Hematopoietic multipotent progenitor cell treated with erythropoietin and hydrocortisone succinate and interleukin-3 and kit ligand, for 8 days (in vitro differentiated cells): Measurements from ENCODE around the gene PAN3.
"Not testable (repeated sequence)": the region's sequence is repeated elsewhere in the genome, so short reads cannot be mapped to it uniquely, and the experiment has no call there.

Source experiments
- DNase-seq: peaks from one replicate; pipeline ENCODE4 v3.0.0-alpha.2; 2015

The PAN3 gene

GRCh38 chr13:28138756-28139470, 568 bp downstream of the PAN3 start:
- peak; percentile 90 for DNase-seq

GRCh38 chr13:28140433-28141125, 2.2 kb downstream of the PAN3 start:
- DNase-seq = no peak

- not testable (repeated sequence) for DNase-seq
Observed at GRCh38 chr13:28141542-28141941, 3.2 kb downstream of the PAN3 start.

GRCh38 chr13:28145049-28145448, 6.7 kb downstream of the PAN3 start:
- DNase-seq = no peak

- DNase-seq = no peak
Observed at GRCh38 chr13:28147495-28147894, 9.2 kb downstream of the PAN3 start.

- DNase-seq = no peak
Observed at GRCh38 chr13:28159057-28159456, 20.7 kb downstream of the PAN3 start.

GRCh38 chr13:28161370-28161769, 23.0 kb downstream of the PAN3 start:
- DNase-seq = peak; percentile 67

GRCh38 chr13:28163587-28163986, 25.2 kb downstream of the PAN3 start:
- no peak for DNase-seq

GRCh38 chr13:28166257-28166656, 27.9 kb downstream of the PAN3 start:
- DNase-seq = peak; percentile 80

- DNase-seq = no peak
Observed at GRCh38 chr13:28171266-28171665, 32.9 kb downstream of the PAN3 start.

- DNase-seq = no peak
Observed at GRCh38 chr13:28172947-28173346, 34.6 kb downstream of the PAN3 start.

GRCh38 chr13:28173793-28174192, 35.4 kb downstream of the PAN3 start:
- no peak for DNase-seq

- DNase-seq = no peak
Observed at GRCh38 chr13:28177327-28177726, 39.0 kb downstream of the PAN3 start.

GRCh38 chr13:28177877-28178276, 39.5 kb downstream of the PAN3 start:
- no peak for DNase-seq

GRCh38 chr13:28179974-28180373, 41.6 kb downstream of the PAN3 start:
- DNase-seq = no peak

GRCh38 chr13:28181413-28181812, 43.1 kb downstream of the PAN3 start:
- DNase-seq = no peak

GRCh38 chr13:28185256-28185655, 46.9 kb downstream of the PAN3 start:
- no peak for DNase-seq

- DNase-seq = no peak
Observed at GRCh38 chr13:28199089-28199488, 60.7 kb downstream of the PAN3 start.

GRCh38 chr13:28204043-28204442, 65.7 kb downstream of the PAN3 start:
- DNase-seq = no peak

- no peak for DNase-seq
Observed at GRCh38 chr13:28204690-28205443, 66.5 kb downstream of the PAN3 start.

GRCh38 chr13:28218679-28219078, 80.3 kb downstream of the PAN3 start:
- DNase-seq = no peak

- DNase-seq = no peak
Observed at GRCh38 chr13:28219408-28220099, 81.2 kb downstream of the PAN3 start.

- peak; percentile 34 for DNase-seq
Observed at GRCh38 chr13:28220166-28220565, 81.8 kb downstream of the PAN3 start.
